WI38 (cell line): ENCODE results near the gene SUFU.

ENCODE experiments used
- H3K4me3 ChIP-seq: 2 replicates; pipeline ENCODE4 v1.5.1; 2011; ENCODE audit warnings: low read depth, mild to moderate bottlenecking, control low read depth, low read length
- CTCF ChIP-seq: IDR thresholded peaks from 2 replicates; pipeline ENCODE4 v1.5.1; 2012; ENCODE audit warnings: low read depth, mild to moderate bottlenecking, control low read depth, low read length

Gene SUFU

GRCh38 chr10:102484021-102484420, 19.8 kb upstream of the SUFU start:
- no peak for TF ChIP-seq CTCF
- H3K4me3 ChIP-seq: no peak overlapping the region

- no peak overlapping the region for H3K4me3 ChIP-seq
- TF ChIP-seq CTCF: no peak
Observed at GRCh38 chr10:102485093-102485784, 18.5 kb upstream of the SUFU start.

- TF ChIP-seq CTCF: no peak
- no peak overlapping the region for H3K4me3 ChIP-seq
Observed at GRCh38 chr10:102491136-102491535, 12.6 kb upstream of the SUFU start.

- TF ChIP-seq CTCF: no peak
- no peak overlapping the region for H3K4me3 ChIP-seq
Observed at GRCh38 chr10:102492344-102492939, 11.3 kb upstream of the SUFU start.

GRCh38 chr10:102492983-102493382, 10.8 kb upstream of the SUFU start:
- TF ChIP-seq CTCF: no peak
- no peak overlapping the region for H3K4me3 ChIP-seq

GRCh38 chr10:102493771-102494170, 10.0 kb upstream of the SUFU start:
- TF ChIP-seq CTCF: no peak
- H3K4me3 ChIP-seq: no peak overlapping the region

- no peak overlapping the region for H3K4me3 ChIP-seq
- no peak for TF ChIP-seq CTCF
Observed at GRCh38 chr10:102497545-102497944, 6.2 kb upstream of the SUFU start.
